ENCODE results near the gene ACADS.

DNA sequence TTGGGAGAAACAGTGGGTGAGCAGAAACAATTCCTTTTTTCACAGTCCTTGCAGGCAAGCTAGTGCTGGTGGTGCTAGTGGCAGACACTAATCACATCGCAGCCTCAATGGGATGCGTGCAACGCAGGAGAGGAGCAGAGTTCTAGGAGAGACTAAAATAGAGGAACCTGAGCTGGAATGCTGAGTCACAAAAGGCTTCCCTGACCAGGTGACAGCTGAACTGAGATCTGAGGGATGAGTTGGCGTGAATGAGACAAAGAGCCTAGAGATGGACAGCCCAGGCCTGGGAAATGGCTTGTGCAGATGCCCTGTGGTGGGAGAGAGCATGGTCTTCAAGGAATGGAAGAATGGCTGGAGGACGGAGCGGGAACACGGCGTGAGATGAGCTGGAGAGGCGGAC, 25.8 kb downstream of the ACADS start:
- TF ChIP-seq, protein P1, sequence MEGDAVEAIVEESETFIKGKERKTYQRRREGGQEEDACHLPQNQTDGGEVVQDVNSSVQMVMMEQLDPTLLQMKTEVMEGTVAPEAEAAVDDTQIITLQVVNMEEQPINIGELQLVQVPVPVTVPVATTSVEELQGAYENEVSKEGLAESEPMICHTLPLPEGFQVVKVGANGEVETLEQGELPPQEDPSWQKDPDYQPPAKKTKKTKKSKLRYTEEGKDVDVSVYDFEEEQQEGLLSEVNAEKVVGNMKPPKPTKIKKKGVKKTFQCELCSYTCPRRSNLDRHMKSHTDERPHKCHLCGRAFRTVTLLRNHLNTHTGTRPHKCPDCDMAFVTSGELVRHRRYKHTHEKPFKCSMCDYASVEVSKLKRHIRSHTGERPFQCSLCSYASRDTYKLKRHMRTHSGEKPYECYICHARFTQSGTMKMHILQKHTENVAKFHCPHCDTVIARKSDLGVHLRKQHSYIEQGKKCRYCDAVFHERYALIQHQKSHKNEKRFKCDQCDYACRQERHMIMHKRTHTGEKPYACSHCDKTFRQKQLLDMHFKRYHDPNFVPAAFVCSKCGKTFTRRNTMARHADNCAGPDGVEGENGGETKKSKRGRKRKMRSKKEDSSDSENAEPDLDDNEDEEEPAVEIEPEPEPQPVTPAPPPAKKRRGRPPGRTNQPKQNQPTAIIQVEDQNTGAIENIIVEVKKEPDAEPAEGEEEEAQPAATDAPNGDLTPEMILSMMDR (IDR thresholded peaks at IDR 0.05; ENCODE audit: poor library complexity): no peak
- TF ChIP-seq EZH2phosphoT487 (IDR thresholded peaks at IDR 0.05; ENCODE audit: low read depth, severe bottlenecking, unreplicated experiment) (no peak), EZH2 (IDR thresholded peaks at IDR 0.05; ENCODE audit: borderline replicate concordance) (no peak)

All from hepatocyte (in vitro differentiated cells).